Fibroblast of skin of left quadriceps (primary cell): ENCODE data around the gene DNMT3A.
A peak's percentile ranks its signal among the peaks of the same experiment; 100 is the strongest.

Source experiments
- DNase-seq, 2 experiments: peaks; one replicate each; pipeline ENCODE4 v3.0.0-alpha.2; 2013; ENCODE audit warnings: low read depth in 2 of 2

Gene DNMT3A

DNA sequence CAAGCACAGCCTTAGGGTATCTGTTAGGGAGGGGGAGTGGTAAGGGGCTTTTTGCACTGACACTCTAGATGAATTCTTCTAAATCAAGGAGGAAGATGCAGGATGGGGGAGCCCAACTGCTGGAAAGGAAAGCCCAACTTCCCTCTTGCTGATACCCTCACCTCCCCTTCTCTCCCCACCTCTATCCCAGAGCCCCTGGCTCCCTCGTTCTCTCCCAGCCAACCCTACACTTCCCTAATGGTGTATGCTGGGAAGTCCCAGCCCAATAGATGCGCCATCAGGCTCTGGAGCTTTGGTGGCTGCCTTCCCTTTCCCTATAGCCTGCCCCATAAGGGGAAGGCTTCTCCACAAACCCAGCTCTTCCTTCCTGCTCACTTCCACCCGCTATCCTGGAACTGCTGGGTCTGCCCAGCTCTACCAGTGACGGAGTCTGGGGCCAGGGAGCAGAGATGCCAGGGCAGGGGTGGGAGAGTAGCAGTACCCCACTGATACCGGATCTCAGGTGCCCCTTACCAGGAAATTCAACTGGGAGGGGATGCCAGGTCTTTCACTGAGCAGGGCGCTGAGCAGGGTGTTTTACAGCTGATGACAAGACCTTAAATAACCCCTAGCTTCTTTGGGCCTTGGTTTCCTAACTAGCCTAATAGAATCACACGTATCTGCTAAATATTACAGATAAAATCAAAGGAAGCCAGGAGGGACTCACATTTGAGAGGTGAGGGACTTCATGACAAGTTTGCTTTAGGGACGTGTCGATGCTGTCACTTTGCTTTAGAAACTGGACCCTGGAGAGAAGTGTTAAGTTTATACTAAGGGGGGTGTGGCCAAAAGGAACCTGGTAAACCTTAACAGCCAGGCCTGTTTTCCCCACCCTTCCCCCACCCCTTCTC is 82.6 kb downstream of the DNMT3A start:
- DNase-seq: no peak

DNA sequence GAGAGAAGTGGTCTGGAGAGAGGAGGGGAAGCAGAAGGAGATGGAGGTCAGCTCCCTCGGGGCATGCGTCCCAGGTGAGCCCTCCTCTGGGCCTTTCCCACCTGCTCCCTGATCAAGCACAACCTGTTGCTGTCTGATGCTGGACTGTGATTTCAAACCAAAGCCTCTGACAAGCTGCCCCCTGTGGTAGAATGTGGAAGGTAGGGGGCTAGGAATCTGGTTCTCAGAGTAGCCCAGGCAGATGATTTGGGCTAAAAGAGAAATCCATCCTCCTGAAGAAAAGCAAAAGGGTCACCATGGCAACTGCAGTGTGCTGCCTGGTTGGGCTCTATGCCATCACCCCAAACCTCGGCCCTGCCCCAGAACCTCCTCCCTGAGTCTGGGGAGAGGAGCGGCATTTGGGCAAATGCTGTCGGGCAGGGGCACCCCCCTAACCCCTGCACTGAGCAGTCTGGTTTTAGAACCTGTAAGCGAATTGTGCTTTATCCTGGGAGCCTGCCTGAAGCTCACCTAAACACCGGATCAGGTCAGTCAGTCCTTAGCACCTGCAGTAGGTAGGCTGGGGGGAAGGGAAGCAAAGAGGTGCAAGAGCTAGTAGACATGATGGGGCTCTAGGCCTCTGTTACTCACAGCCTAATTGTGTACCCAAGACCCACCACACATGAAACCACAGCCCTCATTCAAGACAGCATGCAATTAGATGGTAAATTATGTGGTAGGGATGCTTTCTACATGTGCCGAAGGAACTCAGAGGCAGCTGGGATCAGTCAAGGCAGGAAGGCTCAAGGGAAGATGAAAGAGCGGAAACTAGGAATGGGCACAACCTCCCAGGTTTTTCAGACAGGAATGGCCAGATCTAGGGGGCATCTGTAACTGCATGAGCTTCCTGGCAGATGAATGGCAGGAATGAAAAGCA is 83.5 kb downstream of the DNMT3A start:
- no peak for DNase-seq

DNA sequence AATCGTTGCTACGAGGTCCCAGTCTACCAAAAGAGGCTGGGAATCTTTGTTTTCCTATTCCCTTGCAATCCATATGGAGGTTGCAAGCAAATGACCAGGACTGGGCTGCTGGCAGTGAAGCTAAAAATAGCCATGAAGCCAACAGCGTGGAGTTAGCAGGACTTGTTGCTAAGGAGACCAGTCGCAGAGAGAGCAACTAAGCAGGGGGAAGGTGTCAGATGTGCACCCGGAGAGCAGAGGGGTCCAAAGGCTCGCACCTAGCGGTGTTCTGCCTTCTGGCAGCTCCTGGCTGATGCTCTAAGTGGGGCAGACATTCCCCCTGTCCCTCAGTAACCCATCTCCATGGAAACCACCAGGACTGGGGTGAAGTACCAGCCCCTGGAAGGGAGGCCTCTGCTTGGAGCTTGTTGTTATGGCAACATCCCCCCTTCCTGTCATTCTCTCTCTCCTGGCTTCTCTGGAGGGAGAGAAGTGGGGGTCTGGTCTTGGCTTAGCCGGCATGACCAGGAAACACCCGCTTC is 84.6 kb downstream of the DNMT3A start:
- no peak for DNase-seq

DNA sequence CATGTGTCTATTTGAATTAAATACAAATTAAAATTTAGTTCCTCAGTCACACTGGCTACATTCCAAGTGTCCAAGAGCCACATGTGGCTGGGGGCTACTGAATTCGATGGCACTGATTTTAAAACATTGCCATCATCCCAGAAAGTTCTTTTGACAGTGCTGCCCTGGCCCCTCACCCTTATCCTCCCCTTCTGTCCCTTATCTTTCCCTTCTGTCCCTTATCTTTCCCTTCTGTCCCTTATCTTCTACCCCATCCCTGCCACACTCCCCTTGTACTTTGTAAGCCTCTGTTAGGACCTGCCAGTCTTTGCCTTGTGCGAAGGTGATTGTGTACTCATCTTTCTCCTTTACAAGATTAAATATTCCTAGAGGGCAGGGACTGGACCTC is 85.2 kb downstream of the DNMT3A start:
- DNase-seq: no peak

DNA sequence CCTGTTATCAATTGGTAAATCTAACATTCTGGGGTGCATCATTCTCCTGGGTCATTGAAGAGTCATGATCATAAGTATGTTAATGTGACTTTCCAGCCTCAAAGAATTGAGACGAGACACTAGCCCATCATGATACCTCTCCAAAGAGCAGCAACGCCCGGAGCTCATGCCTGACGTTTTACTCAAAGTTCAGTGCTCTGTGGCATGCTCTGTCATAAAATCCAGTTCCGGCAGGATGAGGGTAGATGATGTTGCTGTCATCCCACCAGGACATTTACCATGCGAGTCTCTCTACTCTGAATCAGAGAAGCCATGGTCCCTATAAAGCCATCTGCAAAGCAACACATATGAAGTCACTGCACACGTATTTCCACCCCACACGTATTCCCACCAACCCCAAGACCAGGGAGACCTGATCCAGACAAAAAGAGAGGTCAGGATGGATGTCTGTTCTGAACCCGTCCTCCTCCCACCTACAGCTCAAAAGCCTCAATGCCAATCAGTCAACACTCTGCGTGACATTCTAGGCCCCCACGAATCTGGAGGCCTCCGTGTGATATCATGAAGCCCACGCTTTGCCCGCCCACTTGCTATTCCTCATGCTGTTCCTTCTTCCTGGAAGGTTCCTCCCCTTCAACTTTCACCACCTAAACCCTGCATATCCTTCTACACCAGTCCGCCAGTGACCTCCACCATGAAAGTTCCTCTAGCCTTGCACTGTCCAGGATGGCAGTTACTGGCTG is 85.8 kb downstream of the DNMT3A start:
- no peak for DNase-seq

DNA sequence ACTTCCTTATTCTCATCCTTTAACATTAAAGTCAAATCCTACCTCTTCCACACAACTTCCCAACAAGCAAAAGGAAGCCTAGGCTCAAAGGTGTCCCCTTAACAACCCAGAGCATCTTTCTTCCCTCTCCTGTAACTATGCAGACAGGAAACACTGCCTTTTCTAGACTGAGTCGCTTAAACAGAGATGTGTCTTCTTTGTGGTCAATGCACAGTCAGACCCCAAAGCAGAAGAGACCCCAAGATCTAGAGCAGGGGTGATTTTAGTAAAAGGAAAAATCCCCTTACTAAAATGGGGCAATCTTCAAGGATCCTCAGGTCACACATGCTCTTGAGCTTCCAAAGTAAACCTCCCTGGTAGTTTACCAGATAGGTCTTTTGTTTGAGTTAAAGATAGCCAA is 86.8 kb downstream of the DNMT3A start:
- DNase-seq: no peak

DNA sequence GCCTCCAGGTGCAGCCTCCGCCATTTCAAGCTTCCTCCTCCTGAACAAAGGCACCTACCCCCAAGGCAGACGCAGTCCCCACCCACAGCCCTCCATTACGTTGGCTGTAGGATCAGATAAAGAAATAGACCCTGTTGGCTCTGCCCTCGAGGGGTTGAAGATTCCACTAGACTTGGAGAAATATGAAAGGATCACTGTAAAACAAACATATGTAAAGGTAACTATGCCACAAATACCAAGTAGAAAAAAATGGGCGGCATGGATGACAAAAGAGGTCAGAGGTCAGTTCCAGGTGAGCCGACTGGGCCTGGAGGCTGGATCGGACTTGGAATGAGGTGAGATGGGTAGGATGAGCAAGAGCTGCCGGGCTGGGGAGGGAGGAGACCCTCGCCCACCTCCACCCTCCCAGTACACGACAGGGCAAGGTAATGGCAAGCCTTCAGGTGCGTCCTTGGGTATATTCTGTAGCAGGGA is 88.5 kb downstream of the DNMT3A start:
- DNase-seq: no peak

DNA sequence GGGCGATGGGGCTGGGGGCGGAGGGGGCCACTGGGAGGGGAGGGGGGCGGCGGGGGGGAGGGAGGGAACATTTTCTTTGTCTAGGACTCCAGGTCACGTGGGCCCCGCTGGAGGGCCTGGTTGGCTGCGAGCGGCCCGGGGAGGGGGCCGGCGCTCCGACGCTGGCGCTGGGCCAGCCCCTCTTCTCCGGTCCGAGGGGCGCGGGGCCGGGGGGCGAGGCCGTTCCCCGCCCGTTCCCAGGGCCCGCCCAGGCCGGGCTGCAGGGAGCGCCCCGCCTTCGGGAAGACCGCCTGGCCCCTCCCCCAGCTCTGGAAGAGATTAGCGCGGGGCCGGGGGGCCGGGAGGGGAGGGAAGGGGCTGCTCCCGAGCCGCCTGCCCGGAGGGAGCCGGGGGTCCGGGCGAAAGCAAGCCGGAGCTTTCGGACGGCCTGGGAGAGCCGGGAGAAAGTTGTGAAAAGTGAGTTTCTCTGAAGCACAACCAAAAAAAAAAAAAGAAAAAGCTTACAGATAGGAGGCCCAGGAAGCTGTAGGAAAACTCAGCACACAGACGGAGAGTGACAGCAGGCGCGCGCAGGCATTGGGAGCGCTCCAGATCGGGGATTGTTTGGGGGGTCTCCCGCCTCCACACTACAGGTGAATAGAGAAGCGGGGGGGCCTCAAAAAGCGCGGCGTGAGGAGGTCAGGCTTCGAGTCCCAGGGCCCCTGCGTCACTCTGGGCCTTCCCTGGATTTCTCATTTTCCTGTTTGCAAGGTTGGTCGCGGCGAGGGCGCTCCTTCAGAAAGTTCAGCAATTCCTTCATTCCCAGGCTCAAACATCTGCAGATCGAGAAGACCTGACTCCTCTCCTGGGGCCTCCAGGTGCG is 89.2 kb downstream of the DNMT3A start:
- peak; percentile 51 to 55 for DNase-seq

DNA sequence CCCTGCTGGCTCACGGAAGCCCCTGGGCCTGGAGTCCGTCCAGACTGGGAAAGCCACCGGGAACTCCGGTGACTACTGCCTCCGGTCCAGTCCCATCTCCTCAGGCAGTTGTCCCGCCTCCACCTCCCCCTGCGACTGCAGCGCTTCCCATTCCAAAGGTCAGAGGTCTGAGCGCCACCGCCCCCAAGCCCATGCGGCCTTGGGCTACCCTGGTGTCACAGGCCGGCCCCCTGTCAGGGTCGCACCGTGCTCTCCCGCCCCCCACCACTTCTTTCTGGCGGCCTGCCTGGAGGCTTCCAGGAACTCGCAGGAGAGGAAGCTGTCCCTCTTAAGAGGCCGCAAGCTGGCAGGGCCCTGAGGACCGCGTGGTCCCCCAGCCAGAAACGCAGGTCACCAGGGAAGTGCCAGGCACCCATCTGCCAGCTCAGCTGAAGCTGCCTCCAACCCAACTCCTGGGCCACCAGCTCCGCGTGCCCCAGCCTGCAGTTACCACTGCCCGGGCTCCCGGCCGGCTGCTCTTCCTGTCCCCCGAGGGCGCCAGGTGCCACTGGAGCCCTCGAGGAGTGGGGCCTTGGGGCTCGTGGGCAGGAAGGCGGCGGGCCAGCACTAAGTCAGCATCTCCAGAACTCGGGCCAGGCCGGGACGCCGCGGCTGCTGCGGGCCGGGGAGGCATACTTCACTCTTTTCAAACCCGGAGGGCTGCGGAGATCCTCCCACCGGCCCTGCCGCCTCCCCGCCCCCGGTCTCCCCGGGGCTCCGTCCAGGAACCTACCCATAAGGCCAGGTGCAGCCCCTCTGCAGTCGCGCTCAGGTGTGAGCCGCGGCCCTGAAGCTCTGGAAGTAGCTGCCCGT is 90.1 kb downstream of the DNMT3A start:
- no peak for DNase-seq

DNA sequence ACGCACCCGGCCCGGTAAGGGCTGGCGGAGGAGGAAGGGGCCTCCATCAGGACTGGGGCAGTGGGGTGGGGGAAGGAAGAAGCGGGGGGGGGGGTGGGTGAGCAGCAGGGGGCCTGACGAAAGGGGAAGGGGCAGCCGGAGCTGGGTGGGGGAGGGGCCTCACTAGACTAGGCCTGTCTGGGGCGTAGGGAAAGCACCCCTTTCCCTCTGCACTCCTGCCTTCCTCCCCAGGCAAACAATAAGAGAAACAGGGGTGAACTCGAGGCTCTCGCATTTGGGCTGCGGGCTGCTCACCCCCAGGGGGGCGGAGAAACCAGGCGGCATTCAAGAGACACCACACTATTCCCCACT is 90.7 kb downstream of the DNMT3A start:
- no peak for DNase-seq

DNA sequence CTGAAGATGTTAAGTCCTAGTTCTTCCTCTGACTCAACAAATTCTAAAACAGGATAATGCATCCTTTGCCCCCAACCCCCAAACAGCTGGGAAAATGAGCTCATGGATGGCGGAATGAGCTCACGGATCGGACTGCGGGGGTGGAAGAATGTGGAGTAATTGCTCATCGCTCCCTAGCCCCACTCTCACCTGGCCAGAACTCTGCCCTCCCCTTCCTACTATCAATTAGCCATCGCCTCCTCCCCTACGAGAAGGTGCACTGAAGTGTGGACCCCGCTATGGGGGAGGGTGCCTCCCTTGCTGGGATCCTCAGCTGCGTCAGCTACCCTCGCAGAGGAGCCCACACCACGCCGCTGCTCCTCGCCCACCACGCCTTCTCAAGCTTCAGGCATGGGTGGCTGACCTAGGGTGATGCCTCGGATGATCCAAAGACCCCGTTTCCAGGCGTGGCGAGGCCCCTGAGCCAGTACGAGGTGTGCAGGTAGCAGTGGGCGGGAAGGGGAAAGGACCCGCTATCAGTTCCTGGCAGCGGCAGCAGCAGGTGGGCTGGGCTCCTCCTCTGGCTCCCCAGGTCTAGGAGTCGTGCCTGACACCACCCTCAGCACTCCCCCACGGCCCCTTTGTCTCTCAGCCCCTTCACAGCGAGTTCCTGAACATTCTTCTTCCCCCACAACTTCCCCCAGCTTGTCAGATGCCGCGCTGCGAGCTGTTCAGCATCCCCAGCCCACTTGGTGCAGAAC is 91.2 kb downstream of the DNMT3A start:
- DNase-seq: peak; percentile 66 to 72

DNA sequence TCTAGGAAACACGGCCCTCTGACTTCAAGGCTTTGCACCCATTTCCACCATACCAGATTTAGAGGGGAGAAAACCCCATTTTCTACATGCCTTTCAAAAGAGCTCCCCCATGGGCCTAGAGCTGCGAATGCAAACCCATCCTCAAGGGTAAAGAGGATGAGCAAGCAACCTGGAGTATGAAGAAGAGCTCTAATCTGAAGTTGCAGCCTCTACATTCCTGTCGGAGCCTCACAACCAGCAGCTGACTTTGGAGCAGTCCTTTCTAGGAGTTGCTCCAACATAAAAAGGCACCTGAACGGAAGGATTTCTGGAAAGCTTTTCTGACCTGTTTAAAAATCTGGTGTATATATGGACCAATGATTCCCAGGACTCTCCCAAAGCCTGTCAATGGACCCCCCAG is 91.9 kb downstream of the DNMT3A start:
- no peak for DNase-seq

DNA sequence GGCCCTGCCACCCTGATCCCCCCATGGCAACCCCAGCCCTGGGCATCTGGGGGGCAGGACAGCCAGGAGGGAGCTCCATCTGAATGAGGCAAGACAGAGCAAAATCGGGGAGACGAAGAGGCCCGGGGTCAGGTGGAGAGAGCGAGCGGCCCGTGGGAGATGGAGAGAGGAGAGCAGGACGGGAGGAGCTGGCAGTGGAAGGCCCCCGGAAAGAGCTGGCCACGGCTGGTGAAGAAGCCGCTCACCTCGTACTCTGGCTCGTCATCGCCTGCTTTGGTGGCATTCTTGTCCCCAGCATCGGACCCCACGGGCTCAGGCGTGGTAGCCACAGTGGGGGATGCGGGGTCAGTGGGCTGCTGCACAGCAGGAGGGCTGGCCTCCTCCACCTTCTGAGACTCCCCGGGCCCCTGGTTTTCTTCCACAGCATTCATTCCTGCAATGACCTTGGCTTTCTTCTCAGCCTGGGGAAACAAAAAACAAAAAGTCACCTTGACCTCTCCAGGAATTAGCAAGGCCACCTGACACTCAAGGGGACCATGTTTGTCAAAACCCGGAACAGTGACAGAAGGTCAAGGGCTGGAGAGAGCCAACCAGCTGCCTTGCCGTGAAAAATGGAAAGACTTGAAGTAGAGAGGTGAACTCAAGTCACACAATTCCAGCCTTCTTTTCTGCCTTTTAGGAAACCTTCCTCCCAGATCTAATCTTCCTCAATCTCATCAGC is 93.8 kb downstream of the DNMT3A start:
- DNase-seq: no peak

DNA sequence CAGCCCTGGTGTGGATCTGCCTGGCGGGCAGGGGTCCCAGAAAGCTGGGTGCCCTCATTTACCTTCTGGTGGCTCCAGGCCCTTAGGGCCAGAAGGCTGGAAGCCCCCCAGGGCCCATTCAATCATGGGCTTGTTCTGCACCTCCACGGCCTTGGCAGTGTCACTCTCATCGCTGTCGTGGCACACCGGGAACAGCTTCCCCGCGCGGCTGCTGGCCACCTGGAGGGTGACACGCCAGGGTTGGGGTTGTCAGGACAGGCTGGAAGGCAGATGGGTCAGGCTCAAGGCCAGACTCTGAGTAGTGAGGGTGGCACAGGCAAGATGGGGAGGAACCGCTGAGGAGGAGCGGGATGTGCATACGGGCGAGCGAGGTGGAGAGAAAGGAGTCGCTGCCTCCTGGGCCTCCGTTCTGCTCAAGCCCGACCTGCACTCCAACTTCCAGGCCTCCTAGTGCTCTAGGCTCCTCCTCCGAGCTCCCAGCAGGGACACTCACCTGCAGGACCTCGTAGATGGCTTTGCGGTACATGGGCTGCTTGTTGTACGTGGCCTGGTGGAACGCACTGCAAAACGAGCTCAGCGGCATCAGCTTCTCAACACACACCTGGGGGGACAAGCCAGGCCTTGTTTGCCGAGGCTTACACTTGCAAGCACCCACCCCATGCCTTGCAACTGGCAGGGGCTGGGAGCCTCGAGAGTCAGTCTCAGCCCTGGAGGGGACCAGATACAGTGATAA is 95.0 kb downstream of the DNMT3A start:
- DNase-seq: no peak

DNA sequence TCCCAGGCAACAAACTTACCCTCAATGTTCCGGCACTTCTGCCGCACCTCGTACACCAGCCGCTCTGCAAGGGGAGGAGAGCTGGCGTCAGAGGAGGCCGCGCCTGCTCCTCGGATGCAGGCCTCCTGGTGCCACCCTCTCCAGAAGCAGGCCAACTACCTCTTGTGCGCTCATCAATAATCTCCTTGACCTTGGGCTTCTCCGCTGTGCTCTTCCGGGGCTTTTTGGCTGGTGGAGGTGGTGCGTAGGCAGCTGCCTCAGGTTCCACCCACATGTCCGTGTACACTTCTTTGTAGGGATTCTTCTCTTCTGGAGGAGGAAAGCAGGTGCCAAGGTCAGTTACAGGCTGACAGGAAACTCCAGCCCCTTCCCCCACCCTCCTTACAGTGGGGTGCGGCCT is 95.7 kb downstream of the DNMT3A start:
- no peak for DNase-seq

DNA sequence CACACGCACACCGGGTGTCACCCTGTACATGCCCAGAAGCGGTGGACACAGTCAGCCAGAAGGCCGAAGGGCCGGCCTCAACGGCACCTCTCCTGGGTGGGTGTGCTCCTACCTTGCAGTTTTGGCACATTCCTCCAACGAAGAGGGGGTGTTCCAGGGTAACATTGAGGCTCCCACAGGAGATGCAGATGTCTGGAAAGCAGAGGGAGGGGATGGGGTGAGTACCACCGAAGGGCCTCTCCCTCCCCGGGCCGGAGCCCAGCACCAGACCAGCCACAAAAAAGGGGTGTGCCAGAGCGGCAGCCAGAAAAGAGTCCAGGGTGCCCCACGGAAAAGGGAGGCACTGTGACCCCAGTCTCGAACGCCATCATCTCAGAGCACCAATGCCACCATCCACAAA is 96.6 kb downstream of the DNMT3A start:
- no peak for DNase-seq

DNA sequence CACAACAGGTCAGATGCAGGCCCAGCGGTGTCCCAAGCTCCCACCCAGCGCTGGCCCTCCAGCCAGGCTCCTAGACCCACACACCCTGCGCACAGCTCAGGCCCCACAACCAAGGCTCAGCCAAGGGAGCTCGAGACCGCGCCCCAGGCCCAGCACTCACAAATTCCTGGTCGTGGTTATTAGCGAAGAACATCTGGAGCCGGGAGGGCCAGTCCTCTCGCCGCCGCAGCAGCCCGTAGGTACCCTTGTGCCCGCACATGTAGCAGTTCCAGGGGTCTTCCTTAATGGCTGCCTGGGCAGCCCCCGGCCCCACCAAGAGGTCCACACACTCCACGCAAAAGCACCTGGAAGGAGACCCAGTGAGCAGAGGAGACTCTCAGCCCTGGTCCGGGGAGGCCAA is 97.7 kb downstream of the DNMT3A start:
- no peak for DNase-seq

DNA sequence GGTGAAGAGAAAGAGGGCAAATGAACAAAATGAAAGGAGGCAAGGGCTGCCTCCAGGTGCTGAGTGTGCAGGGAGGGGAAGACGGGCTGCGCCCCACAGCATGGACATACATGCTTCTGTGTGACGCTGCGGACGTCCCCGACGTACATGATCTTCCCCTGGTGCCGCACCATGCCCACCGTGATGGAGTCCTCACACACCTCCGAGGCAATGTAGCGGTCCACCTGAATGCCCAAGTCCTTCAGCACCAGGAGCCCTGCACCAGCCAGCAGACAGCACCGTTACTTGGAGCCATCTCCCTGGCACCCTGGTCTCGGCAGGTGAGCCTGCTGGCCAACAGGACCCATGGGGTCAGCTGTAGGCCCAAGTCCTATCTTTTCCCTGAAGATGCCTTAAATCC is 100.3 kb downstream of the DNMT3A start:
- no peak for DNase-seq
